ENCODE data around the gene ZNF124. TPM values are rescaled to one million over a fixed set of nuclear protein-coding genes. Genes with fewer than 3 reads are reported as not detected.

ZNF124 gene
- total and polyA plus RNA-seq, 7 experiments from 2014 or later, result 8.3 to 26.7 (median 17.5) TPM

- POLR2A ChIA-PET, result no interaction called here
- Mint-ChIP-seq H3K4me3 (peak overlapping the region; percentile 71 to 84 (median 78)), H3K27me3 (peaks cover 30 to 60% (median 49%) of the 10 kb centered on the region in 5 donors), H3K9me3 (peaks cover 0 to 10% (median 0%) of the 10 kb centered on the region in 11 donors), H3K36me3 (peaks cover 0 to 5% (median 4%) of the 10 kb centered on the region in 5 donors), H3K4me1 (peaks cover 6 to 14% (median 9%) of the 10 kb centered on the region in 7 donors), H3K27ac (peak overlapping the region in 2 of 9 donors; percentile 3 to 7)
- DNase-seq (peak in 3 of 9 donors; percentile 10 to 31 (median 21)), ATAC-seq (peak; percentile 30)
- H3K27ac ChIP-seq (ENCODE audit: low read depth, low read length), result no peak overlapping the region
- H3K4me1 ChIP-seq (ENCODE audit: control insufficient read depth in 2 of 2, insufficient read depth in 2 of 2, low read length in 2 of 2), result peaks cover 0 to 6% of the 10 kb centered on the region in 2 donors
- no peaks in the 10 kb centered on the region for H3K36me3 ChIP-seq (ENCODE audit: control insufficient read depth in 2 of 3, insufficient read depth in 3 of 3, low read length in 3 of 3)
- no peaks in the 10 kb centered on the region for H3K9me3 ChIP-seq (ENCODE audit: control insufficient read depth in 2 of 3, low read length in 3 of 3)
- H3K27me3 ChIP-seq (ENCODE audit: control insufficient read depth in 2 of 2, insufficient read depth in 2 of 2, low read length in 2 of 2), result peaks cover 0 to 4% of the 10 kb centered on the region in 2 donors
- H3K4me3 ChIP-seq (ENCODE audit: low read length), result peak overlapping the region; percentile 33
- intact Hi-C loops (cut with micrococcal nuclease), result no loop called here
- CTCF ChIA-PET, result no interaction called here
Measured at GRCh38 chr1:247110627-247111258, 61.1 kb downstream of the ZNF124 start.

- H3K4me1 ChIP-seq (ENCODE audit: control insufficient read depth in 2 of 2, insufficient read depth in 2 of 2, low read length in 2 of 2), result peaks cover 4 to 9% of the 10 kb centered on the region in 2 donors
- ChIA-PET CTCF (no interaction called here), POLR2A (no interaction called here)
- peaks cover 0 to 7% (median 0%) of the 10 kb centered on the region in 3 experiments for H3K36me3 ChIP-seq (ENCODE audit: control insufficient read depth in 2 of 3, insufficient read depth in 3 of 3, low read length in 3 of 3)
- intact Hi-C loops (cut with micrococcal nuclease), result loop anchor here (10.0 kb wide), 2 partner anchors 67 to 603 kb away; partner anchors contain the start of genes SMYD3 (in 1 of the 2) and ZNF124 (in 1 of the 2)
- H3K9me3 Mint-ChIP-seq, result peaks cover 3 to 20% (median 9%) of the 10 kb centered on the region in 11 donors
- ATAC-seq (no peak), DNase-seq (no peak)
- H3K4me1 Mint-ChIP-seq, result peaks cover 13 to 31% (median 23%) of the 10 kb centered on the region in 7 donors
- H3K27ac Mint-ChIP-seq, result no peak overlapping the region
- no peak overlapping the region for H3K4me3 ChIP-seq (ENCODE audit: low read length)
- peaks cover 0 to 18% (median 8%) of the 10 kb centered on the region in 5 donors for H3K36me3 Mint-ChIP-seq
- H3K27ac ChIP-seq (ENCODE audit: low read depth, low read length), result no peak overlapping the region
- peaks cover 34 to 46% (median 41%) of the 10 kb centered on the region in 5 donors for H3K27me3 Mint-ChIP-seq
- H3K9me3 ChIP-seq (ENCODE audit: control insufficient read depth in 2 of 3, low read length in 3 of 3), result no peaks in the 10 kb centered on the region
- peaks cover 0 to 4% of the 10 kb centered on the region in 2 donors for H3K27me3 ChIP-seq (ENCODE audit: control insufficient read depth in 2 of 2, insufficient read depth in 2 of 2, low read length in 2 of 2)
- no peak overlapping the region for H3K4me3 Mint-ChIP-seq
Measured at GRCh38 chr1:247107694-247108093, 64.1 kb downstream of the ZNF124 start.

GRCh38 chr1:247105966-247106365 lies 65.9 kb downstream of the ZNF124 start:
- Mint-ChIP-seq H3K36me3 (peaks cover 15 to 33% (median 24%) of the 10 kb centered on the region in 5 donors), H3K27ac (no peak overlapping the region), H3K4me3 (peak overlapping the region in 4 of 10 donors; percentile 12 to 21 (median 20)), H3K27me3 (peaks cover 30 to 39% (median 38%) of the 10 kb centered on the region in 5 donors), H3K4me1 (peaks cover 11 to 34% (median 23%) of the 10 kb centered on the region in 7 donors), H3K9me3 (peaks cover 3 to 37% (median 25%) of the 10 kb centered on the region in 11 donors)
- Histone ChIP-seq H3K9me3 (ENCODE audit: control insufficient read depth in 2 of 3, low read length in 3 of 3) (peaks cover 0 to 16% (median 10%) of the 10 kb centered on the region in 3 experiments), H3K36me3 (ENCODE audit: control insufficient read depth in 2 of 3, insufficient read depth in 3 of 3, low read length in 3 of 3) (peaks cover 11 to 20% (median 12%) of the 10 kb centered on the region in 3 experiments), H3K4me1 (ENCODE audit: control insufficient read depth in 2 of 2, insufficient read depth in 2 of 2, low read length in 2 of 2) (peaks cover 4 to 9% of the 10 kb centered on the region in 2 donors), H3K27me3 (ENCODE audit: control insufficient read depth in 2 of 2, insufficient read depth in 2 of 2, low read length in 2 of 2) (peaks cover 0 to 4% of the 10 kb centered on the region in 2 donors), H3K27ac (ENCODE audit: low read depth, low read length) (no peak overlapping the region), H3K4me3 (ENCODE audit: low read length) (no peak overlapping the region)
- no peak for ATAC-seq
- POLR2A ChIA-PET, result interaction anchor here (1.4 kb wide), 1 partner anchor 225 kb away, joined by 4 read pairs; no protein-coding TSS in a partner anchor
- intact Hi-C loops (cut with micrococcal nuclease), result loop anchor here (10.0 kb wide), 2 partner anchors 69 to 601 kb away; partner anchors contain the start of genes SMYD3 (in 1 of the 2) and ZNF124 (in 1 of the 2)
- CTCF ChIA-PET, result no interaction called here
- DNase-seq, result no peak

Small RNA genes within 50 kb of the gene (microRNA-seq; reads per million reads assigned to microRNA genes)
- not detected for gene MIR3916 (ENCODE audit: borderline microRNAs expressed)

Other genes starting within 250 kb of the ZNF124 start
- 10 to 100 TPM; 31.8 to 66.5 (median 57.3) TPM for gene AHCTF1, start 240.1 kb downstream of the ZNF124 start, total RNA-seq
- gene AHCTF1, start 240.1 kb downstream of the ZNF124 start, polyA plus RNA-seq, result 10 to 100 TPM; 19.0 to 30.6 TPM
- gene ZNF695, start 164.0 kb downstream of the ZNF124 start, total RNA-seq, result under 1 TPM in 1 of 5 experiments, not detected in 4; 0.17 TPM
- not detected for gene ZNF695, start 164.0 kb downstream of the ZNF124 start, polyA plus RNA-seq
- 1 to 10 TPM in 3 of 5 experiments, under 1 TPM in 2; 0.56 to 4.0 (median 1.1) TPM for gene ZNF670, start 93.2 kb downstream of the ZNF124 start, total RNA-seq
- gene ZNF670, start 93.2 kb downstream of the ZNF124 start, polyA plus RNA-seq, result 1 to 10 TPM; 1.6 to 2.6 TPM
- 10 to 100 TPM in 3 of 5 experiments, 1 to 10 TPM in 2; 7.9 to 15.8 (median 11.5) TPM for gene ZNF669, start 67.7 kb downstream of the ZNF124 start, total RNA-seq
- gene ZNF669, start 67.7 kb downstream of the ZNF124 start, polyA plus RNA-seq, result 10 to 100 TPM; 15.9 to 22.6 TPM
- gene VN1R5, start 84.1 kb upstream of the ZNF124 start, total RNA-seq, result not detected
- not detected for gene VN1R5, start 84.1 kb upstream of the ZNF124 start, polyA plus RNA-seq
- 10 to 100 TPM in 3 of 5 experiments, 1 to 10 TPM in 2; 9.5 to 25.1 (median 17.3) TPM for gene ZNF496, start 159.8 kb upstream of the ZNF124 start, total RNA-seq
- 10 to 100 TPM in 1 of 2 donors, 1 to 10 TPM in 1; 9.2 to 10.5 TPM for gene ZNF496, start 159.8 kb upstream of the ZNF124 start, polyA plus RNA-seq
- 10 to 100 TPM in 2 of 5 experiments, 1 to 10 TPM in 2, under 1 TPM in 1; 0.70 to 90.6 (median 4.6) TPM for gene NLRP3, start 244.2 kb upstream of the ZNF124 start, total RNA-seq
- gene NLRP3, start 244.2 kb upstream of the ZNF124 start, polyA plus RNA-seq, result 1 to 10 TPM; 1.4 to 4.6 TPM

All from naive thymus-derived CD4-positive, alpha-beta T cell (primary cell).